ENCODE results near the gene HTR1D. TPM values are rescaled to one million over a fixed set of nuclear protein-coding genes. Genes with fewer than 3 reads are reported as not detected.

Gene HTR1D
- total and polyA plus RNA-seq, 8 donors = 0.07 to 0.26 (median 0.16) TPM

- no peaks in the 10 kb centered on the region for H3K27me3 ChIP-seq
- no peaks in the 10 kb centered on the region for H3K36me3 ChIP-seq
- H3K4me1 ChIP-seq = peaks cover 6 to 39% of the 10 kb centered on the region in 2 donors
- intact Hi-C loops (cut with DNase I) = no loop called here
- H3K27ac ChIP-seq = peak overlapping the region; percentile 33 to 89
- DNase-seq (peak in 2 of 4 donors; percentile 52 to 66), ATAC-seq (peak; percentile 66)
- H3K9me3 ChIP-seq = no peaks in the 10 kb centered on the region
- TF ChIP-seq CTCF (IDR thresholded peaks at IDR 0.05) = no peak
- H3K4me3 ChIP-seq = peak overlapping the region in 1 of 2 donors; percentile 91
Observed at GRCh38 chr1:23169727-23170335, 47.5 kb downstream of the HTR1D start.

- Histone ChIP-seq H3K9me3 (no peaks in the 10 kb centered on the region), H3K27me3 (no peaks in the 10 kb centered on the region), H3K27ac (peak overlapping the region; percentile 33 to 89), H3K4me1 (peaks cover 6 to 46% of the 10 kb centered on the region in 2 donors), H3K4me3 (peak overlapping the region; percentile 84 to 91), H3K36me3 (no peaks in the 10 kb centered on the region)
- no peak for DNase-seq
- no peak for ATAC-seq
- TF ChIP-seq CTCF (IDR thresholded peaks at IDR 0.05) = no peak
- intact Hi-C loops (cut with DNase I) = no loop called here
Observed at GRCh38 chr1:23169195-23169575, 48.1 kb downstream of the HTR1D start.

- Histone ChIP-seq H3K9me3 (no peaks in the 10 kb centered on the region), H3K4me3 (peak within 1 kb of the TSS; percentile 84 to 91)
- peak; percentile 95 for ATAC-seq
Observed at GRCh38 chr1:23168445-23169194, 48.7 kb downstream of the HTR1D start, which contains the start of gene LUZP1. Gene LUZP1 (minus strand): TSS chr1:23168856.

GRCh38 chr1:23168079-23168444 is 49.2 kb downstream of the HTR1D start:
- DNase-seq (peak in 3 of 4 donors; percentile 50 to 89 (median 52)), ATAC-seq (peak; percentile 42)
- Histone ChIP-seq H3K4me1 (peaks cover 6 to 57% of the 10 kb centered on the region in 2 donors), H3K36me3 (no peaks in the 10 kb centered on the region), H3K4me3 (peak overlapping the region; percentile 84 to 91), H3K27me3 (no peaks in the 10 kb centered on the region), H3K27ac (peak overlapping the region; percentile 89 to 93), H3K9me3 (no peaks in the 10 kb centered on the region)
- intact Hi-C loops (cut with DNase I) = no loop called here
- TF ChIP-seq CTCF (IDR thresholded peaks at IDR 0.05) = no peak

More at GRCh38 chr1:23168445-23169194, 48.7 kb downstream of the HTR1D start, which contains the start of gene LUZP1:
- peak within 1 kb of the TSS; percentile 89 to 93 for H3K27ac ChIP-seq
- intact Hi-C loops (cut with DNase I) = no loop called here
- no peaks in the 10 kb centered on the region for H3K27me3 ChIP-seq
- TF ChIP-seq CTCF (IDR thresholded peaks at IDR 0.05) = no peak
- peak; percentile 80 to 96 (median 90) for DNase-seq
- H3K4me1 ChIP-seq = peaks cover 6 to 52% of the 10 kb centered on the region in 2 donors
- H3K36me3 ChIP-seq = no peaks in the 10 kb centered on the region
